Endothelial cell of umbilical vein (primary cell): Measurements from ENCODE around the gene PCNX4. TPM values are rescaled to one million over a fixed set of nuclear protein-coding genes. Genes with fewer than 3 reads are reported as not detected.

Source experiments
- BruUV-seq: library from RNA; stranded (reverse); fragments of 400-500 nt; replicated peaks from 2 replicates; lab custom pipeline; 2021; lab: Mats Ljungman, UMichigan
- CTCF ChIA-PET: fragments of 300-600, 350-600 bp; sonication (Branson Sonifier 250); formaldehyde crosslinking; loops from one replicate; lab custom pipeline; 2021; ENCODE audit warnings: antibody characterized with exemption, inconsistent platforms; lab: Charles Lee
- POLR2A ChIA-PET: fragments of 300-600, 350-600 bp; sonication (Branson Sonifier 250); formaldehyde crosslinking; loops from one replicate; lab custom pipeline; 2021; ENCODE audit warnings: antibody characterized with exemption, inconsistent platforms; lab: Charles Lee
- DNase-seq: peaks from one replicate; pipeline ENCODE4 v3.0.0-alpha.2; 2011; ENCODE audit warnings: low read depth, low spot score
- FAIRE-seq: peaks from 2 replicates; lab custom pipeline; 2011; peaks lifted over from hg19 to GRCh38; lab: Jason Lieb, UNC
- H2AFZ ChIP-seq: 2 replicates; pipeline ENCODE4 v1.6.0; 2012; ENCODE audit warnings: low read depth, low read length, control low read depth, inconsistent platforms
- H3K27ac ChIP-seq: 2 replicates; pipeline ENCODE4 v1.5.1; 2011; ENCODE audit warnings: low read depth, mild to moderate bottlenecking, control low read depth, low read length, moderate library complexity; ENCODE audit not compliant: insufficient read depth
- H3K27me3 ChIP-seq, 2 experiments: 2 replicates each; pipeline versions ENCODE4 v1.6.0 to v1.6.1; 2011; ENCODE audit warnings: low read length in 2 of 2, mixed read lengths in 1 of 2; ENCODE audit not compliant: control insufficient read depth in 2 of 2, insufficient read depth in 2 of 2
- H3K36me3 ChIP-seq, 2 experiments: 2 replicates in 1 of 2; 3 replicates in 1 of 2; pipeline ENCODE4 v1.5.1; 2011; ENCODE audit warnings: low read length in 2 of 2, mild to moderate bottlenecking in 1 of 2, moderate library complexity in 1 of 2; ENCODE audit not compliant: control insufficient read depth in 2 of 2, insufficient read depth in 2 of 2; ENCODE audit errors: extremely low read depth in 1 of 2
- H3K4me1 ChIP-seq: 3 replicates; pipeline ENCODE4 v1.5.1; 2011; ENCODE audit warnings: mild to moderate bottlenecking, low read length; ENCODE audit not compliant: control insufficient read depth, insufficient read depth; ENCODE audit errors: extremely low read depth
- H3K4me2 ChIP-seq: 2 replicates; pipeline ENCODE4 v1.6.1; 2011; ENCODE audit warnings: low read length, control low read depth, mixed read lengths; ENCODE audit not compliant: insufficient read depth
- H3K4me3 ChIP-seq, 3 experiments: fragments of 200-600 bp in 1 of 3; sonication (generic), shearing (Covaris generic) in 1 of 3; replicated peaks in 1 of 3; 2 replicates each; pipeline ENCODE4 v1.5.1; 2011 to 2016; ENCODE audit warnings: control low read depth in 3 of 3, low read length in 3 of 3, mild to moderate bottlenecking in 2 of 3, inconsistent platforms in 1 of 3, low read depth in 1 of 3, moderate library complexity in 1 of 3; ENCODE audit not compliant: insufficient read depth in 1 of 3
- H3K79me2 ChIP-seq: 2 replicates; pipeline ENCODE4 v1.6.0; 2012; ENCODE audit warnings: low read length, inconsistent platforms; ENCODE audit not compliant: control insufficient read depth, insufficient read depth
- H3K9ac ChIP-seq: replicated peaks from 2 replicates; pipeline ENCODE3; 2011; ENCODE audit warnings: low read length, control low read depth; ENCODE audit not compliant: insufficient read depth; ENCODE audit errors: extremely low read depth
- H3K9me1 ChIP-seq: replicated peaks from 3 replicates; pipeline ENCODE4 v1.6.0; 2011; ENCODE audit warnings: mild to moderate bottlenecking, low read length; ENCODE audit not compliant: control insufficient read depth, insufficient read depth; ENCODE audit errors: extremely low read depth
- H3K9me3 ChIP-seq: replicated peaks from 2 replicates; pipeline ENCODE4 v1.5.1; 2012; ENCODE audit warnings: low read length, inconsistent platforms; ENCODE audit not compliant: control insufficient read depth, insufficient read depth
- H4K20me1 ChIP-seq: replicated peaks from 2 replicates; pipeline ENCODE3; 2011; ENCODE audit warnings: mild to moderate bottlenecking, low read length; ENCODE audit not compliant: control insufficient read depth, insufficient read depth; ENCODE audit errors: extremely low read depth
- CTCF ChIP-seq, 2 donors: IDR thresholded peaks; 1 replicate in 1 of 2; 2 replicates in 1 of 2; pipeline ENCODE4 v1.5.1; 2011; ENCODE audit warnings: low read length in 2 of 2, mild to moderate bottlenecking in 2 of 2, moderate library complexity in 2 of 2, control low read depth in 1 of 2, inconsistent platforms in 1 of 2, low read depth in 1 of 2; ENCODE audit not compliant: insufficient read depth in 1 of 2; ENCODE audit errors: extremely low read depth in 1 of 2
- EZH2 ChIP-seq: IDR thresholded peaks from 2 replicates; pipeline ENCODE4 v1.6.1; 2012; ENCODE audit warnings: borderline replicate concordance, low read depth, mild to moderate bottlenecking, moderate library complexity, low read length, inconsistent platforms; ENCODE audit not compliant: severe bottlenecking
- MYC ChIP-seq: IDR thresholded peaks from one replicate; pipeline ENCODE4 v1.6.1; 2011; ENCODE audit warnings: mild to moderate bottlenecking, low read depth, low read length
- POLR2A ChIP-seq: IDR thresholded peaks from 2 replicates; pipeline ENCODE4 v1.6.1; 2012; ENCODE audit warnings: low read depth, mild to moderate bottlenecking, control low read depth, low read length
- dilution Hi-C: fragments of 300-500 bp; cut with MboI; formaldehyde crosslinking; loops from one replicate; pipeline ENCODE4 v1.15.0; 2019; ENCODE audit warnings: low sequenced_read_pairs; ENCODE audit not compliant: extremely low pct_ligation_motif_present
- intact Hi-C: fragments of 100-400 bp; cut with micrococcal nuclease; formaldehyde crosslinking; loops from one replicate; pipeline ENCODE4 v1.10.0; 2022
- polyA plus RNA-seq, 4 experiments: library from polyadenylated mRNA; depleted of rRNA in 3 of 4; stranded (reverse) in 3 of 4; unstranded in 1 of 4; fragments of >200 nt; gene quantifications; 2 replicates each; pipeline versions ENCODE4 v1.2.1 to v1.2.3, GENCODE V29; 2011 to 2012; ENCODE audit warnings: missing spikeins in 1 of 4
- total RNA-seq: library from RNA; stranded (reverse); gene quantifications from 2 replicates; pipeline ENCODE4 v1.2.3, GENCODE V29; 2021

The PCNX4 gene
- total and polyA plus RNA-seq, 2 donors (not counting 3 experiments of a cell fraction or from before 2014, with no cell fraction given), result 35.5 to 51.6 TPM

- H3K9me3 ChIP-seq, result no peaks in the 10 kb centered on the region
- no peaks in the 10 kb centered on the region for H3K9me1 ChIP-seq
- ChIA-PET POLR2A (no interaction called here), CTCF (interaction anchor here (1.0 to 9.0 kb wide), 23 partner anchors 8 to 676 kb away, joined by 3 to 324 read pairs (median 7); partner anchors contain the start of genes DHRS7 and PCNX4)
- H3K27me3 ChIP-seq, result peaks cover 0 to 8% of the 10 kb centered on the region in 2 experiments
- dilution Hi-C loops (no loop called here), intact Hi-C loops (loop anchor here (5.0 kb wide), 1 partner anchor 281 kb away; no protein-coding TSS in a partner anchor)
- no peaks in the 10 kb centered on the region for H4K20me1 ChIP-seq
- H3K4me1 ChIP-seq, result no peaks in the 10 kb centered on the region
- no peak overlapping the region for H3K4me3 ChIP-seq
- no peak for FAIRE-seq
- TF ChIP-seq POLR2A, result no peak
- no peak for TF ChIP-seq CTCF (IDR thresholded peaks at IDR 0.05; ENCODE audit: extremely low read depth in 1 of 2, insufficient read depth in 1 of 2, low read depth in 1 of 2, low read length in 2 of 2)
- no peak for TF ChIP-seq MYC
- H3K27ac ChIP-seq, result no peak overlapping the region
- no peak overlapping the region for H2AFZ ChIP-seq
- DNase-seq, result no peak
- no peak overlapping the region for H3K4me2 ChIP-seq
- BruUV-seq, result no TSS peak
- H3K9ac ChIP-seq, result no peak overlapping the region
- H3K36me3 ChIP-seq, result no peaks in the 10 kb centered on the region
- H3K79me2 ChIP-seq, result no peaks in the 10 kb centered on the region
These were observed 91.4 kb downstream of the PCNX4 start for GRCh38 chr14:60183138-60183537.

DNA sequence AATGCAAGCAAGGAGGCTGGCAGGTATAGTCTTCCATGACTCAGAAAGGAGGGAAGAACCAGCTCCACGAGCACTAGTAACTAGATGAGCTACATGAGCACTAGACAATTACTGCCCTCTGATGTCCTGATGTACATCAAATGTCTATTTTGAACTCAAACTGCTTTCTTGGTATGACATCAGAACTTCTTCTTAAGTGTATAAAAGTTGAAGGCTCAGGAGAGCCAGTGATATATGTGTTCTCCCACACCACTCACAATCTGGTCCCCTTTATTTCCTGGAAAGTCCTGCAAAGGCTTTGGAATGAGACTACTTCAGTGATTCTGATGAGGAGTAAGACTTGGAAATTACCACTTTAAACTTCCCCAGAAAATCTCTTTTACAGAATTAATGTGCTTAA, 92.0 kb downstream of the PCNX4 start:
- Histone ChIP-seq H2AFZ (peak overlapping the region; percentile 65), H3K4me3 (peak overlapping the region; percentile 15 to 67 (median 22)), H3K4me1 (no peaks in the 10 kb centered on the region), H3K9ac (no peak overlapping the region), H3K4me2 (peak overlapping the region; percentile 92), H3K9me3 (no peaks in the 10 kb centered on the region), H4K20me1 (no peaks in the 10 kb centered on the region), H3K27me3 (peaks cover 0 to 8% of the 10 kb centered on the region in 2 experiments), H3K79me2 (no peaks in the 10 kb centered on the region), H3K27ac (no peak overlapping the region), H3K9me1 (no peaks in the 10 kb centered on the region), H3K36me3 (no peaks in the 10 kb centered on the region)
- no TSS peak for BruUV-seq
- intact Hi-C loops (loop anchor here (1.0 to 5.0 kb wide), 5 partner anchors 18 to 551 kb away; partner anchors contain the start of gene DHRS7), dilution Hi-C loops (no loop called here)
- no peak for FAIRE-seq
- no peak for DNase-seq
- ChIA-PET POLR2A (no interaction called here), CTCF (interaction anchor here (0.6 to 9.0 kb wide), 38 partner anchors 9 to 676 kb away, joined by 3 to 324 read pairs (median 4); partner anchors contain the start of genes CCDC175, DHRS7 and PCNX4)
- TF ChIP-seq EZH2 (no peak), POLR2A (no peak)
